EH (cell line): ENCODE measurements around the gene ZBTB7C.

ENCODE experiments used
- DNase-seq: peaks from one replicate; pipeline ENCODE4 v3.0.0-alpha.2; 2015; ENCODE audit warnings: low read depth

ZBTB7C gene

DNA sequence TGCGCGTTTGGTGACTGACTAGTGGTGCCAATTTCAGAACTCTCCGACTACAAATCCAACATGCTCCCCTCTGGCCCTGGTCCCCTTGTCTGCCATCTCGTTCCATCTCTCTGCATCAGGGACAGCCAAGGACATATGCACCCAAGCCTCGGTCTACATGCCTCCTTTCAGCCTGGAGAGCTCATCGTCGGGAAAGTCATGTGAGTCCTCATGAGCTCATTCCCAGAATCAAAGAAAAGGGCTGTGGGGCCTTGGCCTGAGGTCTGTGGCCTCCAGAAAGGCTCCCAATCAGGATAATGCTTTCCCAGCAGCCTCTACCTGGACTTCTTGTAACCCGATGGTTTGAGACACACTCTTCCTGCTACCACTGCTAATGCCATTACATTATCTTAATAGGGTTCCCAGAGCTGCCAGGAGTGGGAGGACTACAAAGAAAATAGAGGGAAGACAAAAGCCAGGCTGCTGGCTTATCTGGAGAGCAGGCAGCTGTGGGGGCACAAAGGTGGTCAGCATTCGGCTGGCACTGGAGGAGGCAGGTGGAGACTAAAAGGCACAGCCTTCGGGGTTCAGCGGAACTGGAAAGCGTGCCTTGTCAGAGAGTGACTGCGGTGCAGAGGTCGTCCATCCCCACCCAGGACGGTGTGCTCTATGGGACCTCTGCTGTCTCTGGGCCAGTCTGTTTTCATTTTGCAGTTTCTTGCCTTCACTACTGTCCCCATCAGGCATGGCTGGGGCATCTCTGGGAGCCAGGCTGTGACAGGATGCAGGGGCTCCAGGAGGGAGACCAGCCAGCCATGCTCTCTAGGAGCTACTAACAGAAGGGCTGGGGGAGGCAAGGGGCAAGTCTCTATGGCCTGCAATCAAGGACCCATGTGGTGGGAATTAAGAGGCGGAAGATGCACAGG, 374.3 kb downstream of the ZBTB7C start:
- DNase-seq, result no peak

DNA sequence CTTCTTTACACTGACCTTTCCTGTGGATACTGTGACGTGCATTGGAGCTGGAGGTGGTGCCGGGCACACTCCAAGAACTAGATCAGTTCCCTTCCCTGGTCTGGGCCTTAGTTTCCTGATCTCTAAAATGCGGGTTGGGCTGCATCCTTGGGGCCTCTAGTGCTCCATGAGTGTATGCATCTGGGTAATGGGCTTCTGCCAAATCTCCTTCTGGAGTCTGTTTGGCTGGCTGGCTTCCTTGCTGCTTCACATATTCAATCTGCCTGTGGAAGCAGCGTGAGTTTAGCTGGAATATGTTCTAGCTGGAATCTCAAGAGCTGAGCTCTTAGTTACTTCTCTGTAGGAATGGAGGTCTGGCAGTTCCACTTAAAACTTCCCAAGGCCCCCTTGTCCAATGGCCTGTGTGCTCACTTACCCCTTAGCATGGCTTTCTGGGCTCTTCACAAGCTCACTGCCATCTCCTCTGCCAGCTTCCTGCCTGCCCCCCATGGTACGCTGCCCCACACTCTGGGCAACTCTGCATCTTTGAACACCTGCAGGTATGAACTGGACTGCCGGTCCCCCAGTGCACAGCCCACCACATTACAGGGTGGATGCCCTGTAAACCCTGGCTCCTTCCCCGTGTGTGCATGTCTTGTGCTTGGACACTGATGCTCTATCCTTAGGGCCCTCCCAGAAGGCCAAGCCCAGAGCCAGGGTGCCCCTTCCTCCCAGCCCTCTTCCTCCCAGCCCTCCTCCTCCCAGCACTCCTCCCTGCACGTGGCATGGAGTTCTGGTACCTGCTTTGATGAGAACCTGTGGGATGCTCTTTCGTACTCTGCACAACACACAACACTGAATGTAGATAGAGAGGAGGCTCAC, 375.2 kb downstream of the ZBTB7C start:
- no peak for DNase-seq

GRCh38 chr18:48032876-48033789, 376.1 kb downstream of the ZBTB7C start:
- DNase-seq, result peak; percentile 37

DNA sequence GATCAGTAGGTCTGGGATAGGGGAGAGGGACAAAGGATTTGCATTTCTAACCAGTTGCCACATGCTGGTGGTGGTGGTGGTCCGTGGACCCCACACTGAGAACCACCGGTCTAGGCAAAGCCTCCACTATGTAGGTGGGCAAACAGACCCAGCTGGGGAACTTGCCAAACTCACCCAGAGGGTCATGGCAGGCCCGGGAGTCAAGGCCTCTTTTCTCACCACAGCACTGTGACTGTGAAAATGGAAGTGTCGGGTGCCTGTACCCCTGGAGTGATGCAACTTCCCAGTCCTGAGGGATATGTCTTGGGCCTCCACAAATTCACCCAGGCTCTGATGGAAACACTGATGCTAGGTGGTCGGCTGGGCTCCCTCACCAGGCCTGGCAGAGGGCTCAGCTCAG, 377.5 kb downstream of the ZBTB7C start:
- no peak for DNase-seq

- DNase-seq, result peak; percentile 57
Observed at GRCh38 chr18:48030616-48031480, 378.3 kb downstream of the ZBTB7C start.

GRCh38 chr18:48029296-48029986, 379.7 kb downstream of the ZBTB7C start:
- no peak for DNase-seq

DNA sequence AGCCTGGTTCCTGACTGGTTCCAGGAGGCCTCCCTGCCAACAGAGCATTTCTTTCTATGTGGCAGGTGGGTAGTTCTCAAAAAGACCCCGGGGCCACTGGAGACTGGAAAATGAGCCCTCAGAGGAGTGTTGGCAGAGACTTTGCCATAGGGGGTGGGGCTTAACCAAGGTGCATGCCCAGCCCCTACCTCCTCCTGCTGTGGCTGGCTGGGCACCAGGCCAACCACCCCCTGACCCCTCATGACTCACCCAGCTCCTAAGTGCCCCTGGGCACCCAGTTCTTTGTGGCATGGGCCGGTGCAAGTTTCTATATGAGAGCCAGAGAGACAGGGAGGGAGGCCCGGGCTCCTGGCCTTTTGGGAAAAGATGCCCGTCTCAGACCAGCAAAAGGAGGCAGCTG, 380.5 kb downstream of the ZBTB7C start:
- DNase-seq, result no peak

DNA sequence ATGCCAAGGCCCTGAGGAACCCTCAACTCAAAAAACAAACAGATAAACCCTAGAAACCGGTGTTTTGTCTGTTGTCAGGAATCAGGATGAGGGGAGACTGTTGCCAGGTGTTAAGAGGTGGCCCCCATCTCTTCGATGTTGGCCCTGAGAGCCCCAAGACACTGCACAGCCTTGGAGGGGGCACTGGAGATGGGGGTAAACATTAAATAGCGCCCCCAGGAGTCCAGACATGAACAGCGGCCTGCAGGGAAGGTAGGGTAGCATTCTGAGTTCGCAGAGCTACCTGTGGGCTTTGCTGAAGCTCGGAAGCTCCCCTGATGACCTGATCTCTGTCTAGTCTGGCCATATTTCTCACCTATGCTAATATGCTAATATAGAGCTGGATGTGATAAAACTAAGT, 381.1 kb downstream of the ZBTB7C start:
- no peak for DNase-seq

- no peak for DNase-seq
Observed at GRCh38 chr18:48027401-48027963, 381.7 kb downstream of the ZBTB7C start.

GRCh38 chr18:48026216-48026615, 383.0 kb downstream of the ZBTB7C start:
- no peak for DNase-seq

DNA sequence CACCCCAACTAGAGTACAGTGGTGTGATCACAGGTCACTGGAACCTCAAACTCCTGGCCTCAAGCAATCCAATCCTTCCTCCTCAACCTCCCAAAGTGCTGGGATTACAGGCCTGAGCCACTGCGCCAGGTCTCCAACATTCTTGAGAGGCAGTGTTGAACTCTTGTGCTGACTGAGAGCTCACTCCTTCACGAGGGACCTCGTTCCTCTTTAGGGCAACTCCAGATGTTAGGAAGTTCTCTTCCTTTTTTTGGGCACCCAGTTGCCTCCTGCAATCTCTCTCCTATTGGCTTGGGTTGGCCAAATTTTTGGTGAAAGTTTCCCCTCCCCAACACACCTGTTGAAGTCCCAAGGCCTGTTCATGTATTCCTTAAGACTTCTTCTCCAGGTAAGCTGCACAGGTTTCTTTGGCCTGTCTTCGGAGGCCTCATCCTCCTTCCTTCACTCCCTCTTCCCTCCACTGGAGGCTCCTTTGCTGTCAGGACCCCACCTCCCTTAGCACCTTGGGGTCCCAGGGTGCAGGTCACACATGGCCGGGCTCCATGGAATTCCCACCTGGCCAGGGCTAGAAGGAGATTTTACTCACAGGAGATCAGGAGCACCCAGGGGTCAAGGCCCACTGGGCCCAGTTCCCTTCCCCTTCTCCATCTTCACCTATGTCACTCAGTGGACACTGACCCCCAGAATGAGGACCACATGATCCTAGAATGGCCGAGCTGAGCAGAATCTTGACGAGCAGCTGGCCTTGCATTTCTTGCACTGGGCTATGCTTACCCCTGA, 384.1 kb downstream of the ZBTB7C start:
- DNase-seq, result no peak

DNA sequence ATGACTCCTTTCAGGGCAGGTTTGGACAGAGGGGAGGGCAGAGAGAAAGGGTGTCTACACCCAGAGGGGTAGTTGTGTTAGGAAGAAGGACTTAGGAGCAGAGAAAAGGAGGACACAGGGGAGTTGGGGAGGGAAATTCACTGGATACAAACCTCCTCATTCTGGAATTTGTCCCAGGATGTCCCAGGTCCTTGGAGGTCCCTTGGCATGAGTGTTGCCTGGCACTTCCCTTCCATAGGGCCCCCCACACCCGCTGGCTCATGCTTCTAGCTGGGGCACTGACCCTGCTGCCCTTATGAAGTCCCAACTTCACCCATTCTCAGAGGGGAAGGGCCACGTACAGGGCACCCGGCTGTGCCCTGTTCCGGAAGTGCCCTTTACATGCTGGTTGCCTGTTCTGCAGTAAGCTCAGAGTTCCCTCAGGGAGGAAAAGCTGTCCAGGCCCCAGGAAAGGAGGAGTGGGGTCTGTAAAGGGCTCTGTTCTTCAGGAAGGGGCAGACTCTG, 385.1 kb downstream of the ZBTB7C start:
- DNase-seq, result no peak

DNA sequence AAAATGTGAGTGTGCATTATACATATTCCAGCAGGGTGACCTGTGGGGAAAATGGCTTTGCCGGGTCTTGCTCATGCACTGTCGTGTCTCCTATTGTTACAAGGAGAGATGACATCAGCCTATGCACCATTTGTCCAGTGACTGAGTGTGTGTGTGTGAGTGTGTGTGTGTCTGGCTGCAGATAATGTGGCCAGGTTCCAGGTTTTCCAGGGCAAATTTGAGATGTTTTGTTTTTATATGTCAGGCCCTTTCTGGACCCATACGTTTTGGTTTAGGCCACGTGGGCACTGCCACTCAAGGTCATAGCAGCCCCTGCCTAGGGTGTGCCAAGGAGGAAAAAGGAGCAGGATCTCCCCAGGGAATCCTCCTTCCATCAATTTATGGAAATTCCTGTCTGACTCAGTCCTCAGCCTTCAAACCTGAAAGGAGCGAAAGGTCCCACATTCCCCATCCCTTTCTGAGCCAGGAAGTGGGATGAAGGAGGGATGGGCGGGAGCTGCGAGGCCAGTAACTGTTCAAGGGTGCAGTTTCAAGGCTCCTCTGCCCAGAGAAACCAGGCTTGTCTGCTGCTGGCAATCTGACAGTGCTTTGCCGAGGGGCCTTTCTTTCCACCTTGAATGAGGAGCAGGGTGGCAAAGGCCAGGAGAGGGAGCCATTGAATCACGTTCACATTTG, 385.7 kb downstream of the ZBTB7C start:
- DNase-seq, result peak; percentile 35

DNA sequence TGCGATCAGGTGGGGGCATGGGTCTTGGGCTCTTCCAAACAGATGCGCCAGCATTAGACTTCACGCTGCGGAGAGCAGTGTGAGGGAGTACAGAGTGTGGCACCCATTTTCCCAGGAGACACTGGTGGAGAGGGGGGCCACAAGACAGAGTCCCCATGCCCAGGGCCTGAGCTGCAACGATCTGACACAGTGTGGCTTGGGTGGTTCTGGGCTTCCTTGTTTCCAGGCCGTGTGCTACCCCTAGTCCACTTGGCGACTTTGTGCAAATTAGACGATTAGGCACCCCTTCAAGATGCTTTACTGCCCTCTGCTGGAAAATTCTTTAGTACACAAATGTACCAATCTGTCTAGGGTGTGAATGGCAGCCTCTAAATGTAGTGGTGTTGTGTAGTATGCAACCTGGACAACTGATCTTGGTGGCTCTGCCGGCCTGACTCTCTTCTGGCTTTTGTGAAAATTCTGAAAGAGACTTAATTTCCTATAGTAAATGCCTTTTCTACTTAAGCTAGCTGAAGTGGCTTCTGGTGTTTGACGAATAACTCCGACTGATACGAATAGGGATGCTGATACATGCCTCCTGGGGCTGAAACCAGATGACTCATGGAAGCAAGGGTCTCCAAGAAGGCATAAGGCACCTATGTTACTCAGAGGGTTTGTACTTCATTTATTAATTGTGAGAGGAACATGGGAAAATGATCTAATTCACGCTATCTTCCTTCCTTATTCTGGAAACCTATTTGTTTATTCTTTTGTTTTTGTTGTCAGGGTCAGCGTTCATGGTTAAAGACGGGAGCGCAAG, 386.5 kb downstream of the ZBTB7C start:
- DNase-seq, result peak; percentile 66

DNA sequence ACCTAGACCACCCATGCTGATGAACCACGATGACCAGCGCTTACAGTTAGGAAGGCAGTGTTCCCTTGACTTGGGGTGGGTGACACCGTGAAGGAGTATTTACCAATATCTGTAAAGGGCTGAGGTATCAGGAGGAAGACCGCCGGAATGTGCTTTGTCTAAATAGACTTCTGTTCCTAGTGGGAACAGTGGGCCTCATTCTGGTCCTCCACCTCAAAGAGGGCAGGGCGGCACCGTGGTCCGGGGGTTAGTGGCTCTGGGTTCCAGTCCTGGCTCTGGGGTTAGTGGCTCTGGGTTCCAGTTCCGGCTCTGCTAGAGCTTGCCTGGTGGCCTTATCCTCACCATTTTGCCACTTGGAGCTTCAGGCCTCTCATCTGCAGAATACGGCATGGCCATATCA, 387.2 kb downstream of the ZBTB7C start:
- no peak for DNase-seq

DNA sequence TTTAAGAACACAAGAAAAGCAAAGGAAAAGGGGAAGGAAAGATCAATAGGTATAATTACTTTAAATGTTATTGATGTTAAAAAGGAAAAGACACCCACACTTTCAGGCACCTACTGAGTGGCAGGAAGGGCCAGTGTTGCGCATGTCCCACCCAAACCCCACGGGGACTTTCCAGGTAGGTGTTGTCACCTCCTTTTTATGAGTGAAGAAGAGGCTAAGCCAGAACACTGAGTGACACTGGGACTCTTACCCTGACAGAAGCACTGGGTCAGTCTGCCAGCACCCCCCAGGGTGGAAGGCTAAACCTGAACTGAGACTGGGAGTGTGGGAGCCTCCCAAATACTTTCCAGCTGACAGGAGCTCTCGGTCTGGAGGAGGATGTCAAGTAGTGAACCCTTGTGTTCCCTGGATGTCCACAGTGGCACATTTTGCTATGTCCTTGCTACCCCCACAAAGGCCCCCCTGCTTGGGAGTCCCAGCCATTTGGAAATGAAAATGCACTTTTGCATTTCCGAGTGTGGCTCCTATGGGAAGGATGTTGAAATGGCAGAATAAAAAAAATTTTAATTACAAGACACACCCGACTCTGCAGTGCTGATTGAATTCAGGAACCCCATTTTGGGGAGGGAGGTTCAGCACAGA, 387.8 kb downstream of the ZBTB7C start:
- no peak for DNase-seq
